Endothelial cell of umbilical vein (primary cell): ENCODE data around the gene GPR26. TPM values are rescaled to one million over a fixed set of nuclear protein-coding genes. Genes with fewer than 3 reads are reported as not detected.
"Not testable (repeated sequence)": the region's sequence is repeated elsewhere in the genome, so short reads cannot be mapped to it uniquely, and the experiment has no call there.

ENCODE experiments used
- BruUV-seq: library from RNA; stranded (reverse); fragments of 400-500 nt; replicated peaks from 2 replicates; lab custom pipeline; 2021; lab: Mats Ljungman, UMichigan
- CTCF ChIA-PET: fragments of 300-600, 350-600 bp; sonication (Branson Sonifier 250); formaldehyde crosslinking; loops from one replicate; lab custom pipeline; 2021; ENCODE audit warnings: antibody characterized with exemption, inconsistent platforms; lab: Charles Lee
- POLR2A ChIA-PET: fragments of 300-600, 350-600 bp; sonication (Branson Sonifier 250); formaldehyde crosslinking; loops from one replicate; lab custom pipeline; 2021; ENCODE audit warnings: antibody characterized with exemption, inconsistent platforms; lab: Charles Lee
- DNase-seq: peaks from one replicate; pipeline ENCODE4 v3.0.0-alpha.2; 2011; ENCODE audit warnings: low read depth, low spot score
- FAIRE-seq: peaks from 2 replicates; lab custom pipeline; 2011; peaks lifted over from hg19 to GRCh38; lab: Jason Lieb, UNC
- H2AFZ ChIP-seq: 2 replicates; pipeline ENCODE4 v1.6.0; 2012; ENCODE audit warnings: low read depth, low read length, control low read depth, inconsistent platforms
- H3K27ac ChIP-seq: 2 replicates; pipeline ENCODE4 v1.5.1; 2011; ENCODE audit warnings: low read depth, mild to moderate bottlenecking, control low read depth, low read length, moderate library complexity; ENCODE audit not compliant: insufficient read depth
- H3K27me3 ChIP-seq, 2 experiments: 2 replicates each; pipeline versions ENCODE4 v1.6.0 to v1.6.1; 2011; ENCODE audit warnings: low read length in 2 of 2, mixed read lengths in 1 of 2; ENCODE audit not compliant: control insufficient read depth in 2 of 2, insufficient read depth in 2 of 2
- H3K36me3 ChIP-seq, 2 experiments: 2 replicates in 1 of 2; 3 replicates in 1 of 2; pipeline ENCODE4 v1.5.1; 2011; ENCODE audit warnings: low read length in 2 of 2, mild to moderate bottlenecking in 1 of 2, moderate library complexity in 1 of 2; ENCODE audit not compliant: control insufficient read depth in 2 of 2, insufficient read depth in 2 of 2; ENCODE audit errors: extremely low read depth in 1 of 2
- H3K4me1 ChIP-seq: 3 replicates; pipeline ENCODE4 v1.5.1; 2011; ENCODE audit warnings: mild to moderate bottlenecking, low read length; ENCODE audit not compliant: control insufficient read depth, insufficient read depth; ENCODE audit errors: extremely low read depth
- H3K4me2 ChIP-seq: 2 replicates; pipeline ENCODE4 v1.6.1; 2011; ENCODE audit warnings: low read length, control low read depth, mixed read lengths; ENCODE audit not compliant: insufficient read depth
- H3K4me3 ChIP-seq, 3 experiments: fragments of 200-600 bp in 1 of 3; sonication (generic), shearing (Covaris generic) in 1 of 3; replicated peaks in 1 of 3; 2 replicates each; pipeline ENCODE4 v1.5.1; 2011 to 2016; ENCODE audit warnings: control low read depth in 3 of 3, low read length in 3 of 3, mild to moderate bottlenecking in 2 of 3, inconsistent platforms in 1 of 3, low read depth in 1 of 3, moderate library complexity in 1 of 3; ENCODE audit not compliant: insufficient read depth in 1 of 3
- H3K79me2 ChIP-seq: 2 replicates; pipeline ENCODE4 v1.6.0; 2012; ENCODE audit warnings: low read length, inconsistent platforms; ENCODE audit not compliant: control insufficient read depth, insufficient read depth
- H3K9ac ChIP-seq: replicated peaks from 2 replicates; pipeline ENCODE3; 2011; ENCODE audit warnings: low read length, control low read depth; ENCODE audit not compliant: insufficient read depth; ENCODE audit errors: extremely low read depth
- H3K9me1 ChIP-seq: replicated peaks from 3 replicates; pipeline ENCODE4 v1.6.0; 2011; ENCODE audit warnings: mild to moderate bottlenecking, low read length; ENCODE audit not compliant: control insufficient read depth, insufficient read depth; ENCODE audit errors: extremely low read depth
- H3K9me3 ChIP-seq: replicated peaks from 2 replicates; pipeline ENCODE4 v1.5.1; 2012; ENCODE audit warnings: low read length, inconsistent platforms; ENCODE audit not compliant: control insufficient read depth, insufficient read depth
- H4K20me1 ChIP-seq: replicated peaks from 2 replicates; pipeline ENCODE3; 2011; ENCODE audit warnings: mild to moderate bottlenecking, low read length; ENCODE audit not compliant: control insufficient read depth, insufficient read depth; ENCODE audit errors: extremely low read depth
- EZH2 ChIP-seq: IDR thresholded peaks from 2 replicates; pipeline ENCODE4 v1.6.1; 2012; ENCODE audit warnings: borderline replicate concordance, low read depth, mild to moderate bottlenecking, moderate library complexity, low read length, inconsistent platforms; ENCODE audit not compliant: severe bottlenecking
- FOS ChIP-seq: IDR thresholded peaks from 2 replicates; pipeline ENCODE4 v1.6.1; 2011; ENCODE audit warnings: mild to moderate bottlenecking, low read length, moderate library complexity, borderline replicate concordance; ENCODE audit not compliant: insufficient read depth
- GATA2 ChIP-seq: IDR thresholded peaks from 2 replicates; pipeline ENCODE4 v1.7.0; 2011; ENCODE audit warnings: low read depth, mild to moderate bottlenecking, moderate library complexity, mixed read lengths, low read length; ENCODE audit not compliant: insufficient read length, insufficient read depth
- JUN ChIP-seq: IDR thresholded peaks from 2 replicates; pipeline ENCODE4 v1.6.1; 2011; ENCODE audit warnings: borderline replicate concordance, low read depth; ENCODE audit not compliant: insufficient read length, insufficient read depth
- MYC ChIP-seq: IDR thresholded peaks from one replicate; pipeline ENCODE4 v1.6.1; 2011; ENCODE audit warnings: mild to moderate bottlenecking, low read depth, low read length
- POLR2A ChIP-seq: IDR thresholded peaks from 2 replicates; pipeline ENCODE4 v1.6.1; 2012; ENCODE audit warnings: low read depth, mild to moderate bottlenecking, control low read depth, low read length
- POLR2AphosphoS5 ChIP-seq: IDR thresholded peaks from 2 replicates; pipeline ENCODE4 v1.6.1; 2012; ENCODE audit warnings: low read depth, mild to moderate bottlenecking, control low read depth, low read length, moderate library complexity; ENCODE audit not compliant: insufficient read depth
- dilution Hi-C: fragments of 300-500 bp; cut with MboI; formaldehyde crosslinking; loops from one replicate; pipeline ENCODE4 v1.15.0; 2019; ENCODE audit warnings: low sequenced_read_pairs; ENCODE audit not compliant: extremely low pct_ligation_motif_present
- intact Hi-C: fragments of 100-400 bp; cut with micrococcal nuclease; formaldehyde crosslinking; loops from one replicate; pipeline ENCODE4 v1.10.0; 2022
- polyA plus RNA-seq, 4 experiments: library from polyadenylated mRNA; depleted of rRNA in 3 of 4; stranded (reverse) in 3 of 4; unstranded in 1 of 4; fragments of >200 nt; gene quantifications; 2 replicates each; pipeline versions ENCODE4 v1.2.1 to v1.2.3, GENCODE V29; 2011 to 2012; ENCODE audit warnings: missing spikeins in 1 of 4
- total RNA-seq: library from RNA; stranded (reverse); gene quantifications from 2 replicates; pipeline ENCODE4 v1.2.3, GENCODE V29; 2021
- TF ChIP-seq, protein P1 (sequence below): IDR thresholded peaks from 2 replicates; pipeline ENCODE4 v1.6.1; 2011; ENCODE audit not compliant: insufficient read depth, insufficient read length
- TF ChIP-seq, protein P2 (sequence below), 2 donors: IDR thresholded peaks; 1 replicate in 1 of 2; 2 replicates in 1 of 2; pipeline ENCODE4 v1.5.1; 2011; ENCODE audit warnings: low read length in 2 of 2, mild to moderate bottlenecking in 2 of 2, moderate library complexity in 2 of 2, control low read depth in 1 of 2, inconsistent platforms in 1 of 2, low read depth in 1 of 2; ENCODE audit not compliant: insufficient read depth in 1 of 2; ENCODE audit errors: extremely low read depth in 1 of 2

Gene GPR26
- total and polyA plus RNA-seq, 2 donors (not counting 3 experiments of a cell fraction or from before 2014, with no cell fraction given) = not detected

DNA sequence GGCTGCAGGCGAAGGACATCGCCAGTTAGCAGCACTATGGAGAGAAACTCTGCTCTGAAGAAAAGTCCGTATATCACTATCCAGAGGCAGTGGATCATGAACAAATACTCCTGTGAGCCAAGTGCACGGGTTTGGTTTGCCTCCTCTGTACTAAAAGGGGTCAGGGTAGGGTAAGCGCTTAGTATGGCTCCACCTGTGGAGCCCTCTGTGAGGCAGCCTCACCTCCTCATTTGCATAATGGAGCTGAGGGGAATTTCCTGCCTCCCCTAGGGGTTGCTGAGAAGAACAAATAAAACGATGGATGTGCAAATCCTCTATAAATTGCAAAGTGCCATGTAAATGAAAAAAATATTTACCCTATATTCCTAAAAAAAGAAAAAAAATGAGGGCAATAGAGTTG lies 63.4 kb downstream of the GPR26 start:
- DNase-seq (no peak), FAIRE-seq (no peak)
- H3K4me1 ChIP-seq = no peaks in the 10 kb centered on the region
- no peaks in the 10 kb centered on the region for H3K9me3 ChIP-seq
- H4K20me1 ChIP-seq = no peaks in the 10 kb centered on the region
- no peaks in the 10 kb centered on the region for H3K79me2 ChIP-seq
- intact Hi-C loops (no loop called here), dilution Hi-C loops (no loop called here)
- H3K4me3 ChIP-seq = no peak overlapping the region
- H3K9ac ChIP-seq = no peak overlapping the region
- TF ChIP-seq GATA2 (no peak), POLR2AphosphoS5 (no peak), EZH2 (no peak), FOS (no peak), MYC (no peak), POLR2A (no peak), JUN (no peak)
- TF ChIP-seq, protein P1, sequence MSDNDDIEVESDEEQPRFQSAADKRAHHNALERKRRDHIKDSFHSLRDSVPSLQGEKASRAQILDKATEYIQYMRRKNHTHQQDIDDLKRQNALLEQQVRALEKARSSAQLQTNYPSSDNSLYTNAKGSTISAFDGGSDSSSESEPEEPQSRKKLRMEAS = no peak
- TF ChIP-seq, protein P2, sequence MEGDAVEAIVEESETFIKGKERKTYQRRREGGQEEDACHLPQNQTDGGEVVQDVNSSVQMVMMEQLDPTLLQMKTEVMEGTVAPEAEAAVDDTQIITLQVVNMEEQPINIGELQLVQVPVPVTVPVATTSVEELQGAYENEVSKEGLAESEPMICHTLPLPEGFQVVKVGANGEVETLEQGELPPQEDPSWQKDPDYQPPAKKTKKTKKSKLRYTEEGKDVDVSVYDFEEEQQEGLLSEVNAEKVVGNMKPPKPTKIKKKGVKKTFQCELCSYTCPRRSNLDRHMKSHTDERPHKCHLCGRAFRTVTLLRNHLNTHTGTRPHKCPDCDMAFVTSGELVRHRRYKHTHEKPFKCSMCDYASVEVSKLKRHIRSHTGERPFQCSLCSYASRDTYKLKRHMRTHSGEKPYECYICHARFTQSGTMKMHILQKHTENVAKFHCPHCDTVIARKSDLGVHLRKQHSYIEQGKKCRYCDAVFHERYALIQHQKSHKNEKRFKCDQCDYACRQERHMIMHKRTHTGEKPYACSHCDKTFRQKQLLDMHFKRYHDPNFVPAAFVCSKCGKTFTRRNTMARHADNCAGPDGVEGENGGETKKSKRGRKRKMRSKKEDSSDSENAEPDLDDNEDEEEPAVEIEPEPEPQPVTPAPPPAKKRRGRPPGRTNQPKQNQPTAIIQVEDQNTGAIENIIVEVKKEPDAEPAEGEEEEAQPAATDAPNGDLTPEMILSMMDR (IDR thresholded peaks at IDR 0.05; ENCODE audit: extremely low read depth in 1 of 2, insufficient read depth in 1 of 2, low read depth in 1 of 2, low read length in 2 of 2) = no peak
- BruUV-seq = no TSS peak
- H2AFZ ChIP-seq = no peak overlapping the region
- H3K9me1 ChIP-seq = no peaks in the 10 kb centered on the region
- H3K27me3 ChIP-seq = no peaks in the 10 kb centered on the region
- CTCF ChIA-PET = no interaction called here
- POLR2A ChIA-PET = no interaction called here
- H3K27ac ChIP-seq = no peak overlapping the region
- no peaks in the 10 kb centered on the region for H3K36me3 ChIP-seq
- H3K4me2 ChIP-seq = no peak overlapping the region

DNA sequence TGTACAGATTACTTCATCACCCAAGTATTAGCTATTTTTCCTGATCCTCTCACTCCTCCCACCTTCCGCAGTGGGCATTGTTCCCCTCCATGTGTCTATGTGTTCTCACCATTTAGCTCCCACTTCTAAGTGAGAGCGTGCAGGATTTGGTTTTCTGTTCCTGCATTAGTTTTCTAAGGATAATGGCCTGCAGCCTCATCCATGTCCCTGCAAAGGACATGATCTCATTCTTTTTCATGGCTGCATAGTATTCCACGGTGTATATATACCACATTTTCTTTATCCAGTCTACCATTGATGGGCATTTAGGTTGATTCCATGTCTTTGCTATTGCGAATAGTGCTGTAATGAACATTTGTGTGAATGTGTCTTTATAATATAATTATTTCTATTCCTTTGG lies 70.8 kb downstream of the GPR26 start:
- FAIRE-seq, BruUV-seq: not testable (repeated sequence)

More for the DNA sequence above, 70.8 kb downstream of the GPR26 start:
- H3K36me3 ChIP-seq, H3K79me2 ChIP-seq, H4K20me1 ChIP-seq, intact Hi-C loops, H3K4me2 ChIP-seq, H3K27me3 ChIP-seq, H2AFZ ChIP-seq, H3K9me1 ChIP-seq, H3K27ac ChIP-seq, H3K4me3 ChIP-seq, H3K9ac ChIP-seq, H3K4me1 ChIP-seq, CTCF ChIA-PET, DNase-seq, dilution Hi-C loops, POLR2A ChIA-PET, H3K9me3 ChIP-seq: not testable (repeated sequence)
